Effector memory CD4-positive, alpha-beta T cell (primary cell): ENCODE measurements around the gene ARID1A.
"Not testable (repeated sequence)": the region's sequence is repeated elsewhere in the genome, so short reads cannot be mapped to it uniquely, and the experiment has no call there.

Experiments
- DNase-seq, 3 donors: peaks; one replicate each; pipeline ENCODE4 v3.0.0-alpha.2; 2020
- H3K27ac ChIP-seq: 2 replicates; pipeline ENCODE4 v1.7.0; 2013; ENCODE audit warnings: mild to moderate bottlenecking, low read length, moderate library complexity; ENCODE audit not compliant: insufficient read depth, poor library complexity, severe bottlenecking
- H3K27me3 ChIP-seq: replicated peaks from 2 replicates; pipeline ENCODE4 v1.7.0; 2013; ENCODE audit warnings: mild to moderate bottlenecking, low read length; ENCODE audit not compliant: insufficient read depth, control insufficient read depth, poor library complexity, severe bottlenecking
- H3K36me3 ChIP-seq: 2 replicates; pipeline ENCODE4 v1.7.0; 2013; ENCODE audit warnings: mild to moderate bottlenecking, low read length, moderate library complexity; ENCODE audit not compliant: control insufficient read depth, insufficient read depth
- H3K4me1 ChIP-seq: 2 replicates; pipeline ENCODE4 v1.7.0; 2013; ENCODE audit warnings: low read length, mild to moderate bottlenecking; ENCODE audit not compliant: control insufficient read depth, insufficient read depth, poor library complexity, severe bottlenecking
- H3K4me3 ChIP-seq: 2 replicates; pipeline ENCODE4 v1.7.0; 2013; ENCODE audit warnings: low read length, low read depth, mild to moderate bottlenecking; ENCODE audit not compliant: insufficient read depth, poor library complexity, severe bottlenecking
- H3K9me3 ChIP-seq: 2 replicates; pipeline ENCODE4 v1.7.0; 2013; ENCODE audit warnings: mild to moderate bottlenecking, low read length, moderate library complexity; ENCODE audit not compliant: control insufficient read depth

Gene ARID1A

DNA sequence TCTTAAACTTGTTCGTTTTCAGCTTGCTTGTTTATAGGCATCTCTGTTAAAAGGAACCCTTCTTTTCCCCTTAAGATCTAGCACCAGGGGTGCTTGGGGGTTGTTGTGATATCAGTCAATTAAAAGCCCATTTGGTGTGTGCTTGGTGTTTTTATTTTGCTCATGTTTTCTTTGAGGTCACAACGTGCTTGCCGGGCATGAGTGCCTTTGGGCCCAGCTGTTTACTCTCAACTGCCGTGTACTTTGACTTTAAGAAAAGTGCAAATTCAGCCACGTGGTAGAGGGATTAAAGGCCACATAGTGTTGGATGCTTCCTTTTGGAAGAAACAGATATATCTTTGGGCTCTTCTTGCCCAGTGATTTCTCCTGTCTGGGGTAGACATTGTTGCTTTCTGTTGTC is 10.5 kb downstream of the ARID1A start:
- Histone ChIP-seq H3K4me1 (peaks cover 46% of the 10 kb centered on the region), H3K9me3 (no peaks in the 10 kb centered on the region), H3K36me3 (peaks cover 10% of the 10 kb centered on the region)

DNA sequence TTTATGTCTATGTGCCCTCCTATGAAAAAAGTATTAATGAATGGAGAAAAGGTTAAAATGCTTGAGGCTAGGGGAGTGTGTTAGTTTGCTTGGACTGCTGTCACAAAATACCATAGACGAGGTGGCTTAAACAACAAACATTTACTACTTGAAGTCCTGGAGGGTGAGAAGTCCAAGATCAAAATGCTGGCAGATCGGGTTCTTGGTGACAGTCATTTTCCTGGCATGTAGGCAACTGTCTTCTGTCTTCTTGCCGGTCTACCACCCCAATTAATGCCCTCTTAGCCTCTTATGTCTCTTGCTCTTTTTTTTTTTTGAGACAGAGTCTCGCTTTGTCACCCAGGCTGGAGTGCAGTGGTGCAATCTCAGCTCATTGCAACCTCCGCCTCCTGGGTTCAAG is 15.0 kb downstream of the ARID1A start:
- H3K27ac ChIP-seq: no peak overlapping the region
- H3K9me3 ChIP-seq: no peaks in the 10 kb centered on the region
- H3K4me3 ChIP-seq: no peak overlapping the region
- no peak for DNase-seq
- no peaks in the 10 kb centered on the region for H3K27me3 ChIP-seq
- H3K36me3 ChIP-seq: peaks cover 8% of the 10 kb centered on the region
- peaks cover 26% of the 10 kb centered on the region for H3K4me1 ChIP-seq

More for the DNA sequence above, 10.5 kb downstream of the ARID1A start:
- no peak overlapping the region for H3K4me3 ChIP-seq
- H3K27ac ChIP-seq: no peak overlapping the region
- no peaks in the 10 kb centered on the region for H3K27me3 ChIP-seq
- DNase-seq: no peak

DNA sequence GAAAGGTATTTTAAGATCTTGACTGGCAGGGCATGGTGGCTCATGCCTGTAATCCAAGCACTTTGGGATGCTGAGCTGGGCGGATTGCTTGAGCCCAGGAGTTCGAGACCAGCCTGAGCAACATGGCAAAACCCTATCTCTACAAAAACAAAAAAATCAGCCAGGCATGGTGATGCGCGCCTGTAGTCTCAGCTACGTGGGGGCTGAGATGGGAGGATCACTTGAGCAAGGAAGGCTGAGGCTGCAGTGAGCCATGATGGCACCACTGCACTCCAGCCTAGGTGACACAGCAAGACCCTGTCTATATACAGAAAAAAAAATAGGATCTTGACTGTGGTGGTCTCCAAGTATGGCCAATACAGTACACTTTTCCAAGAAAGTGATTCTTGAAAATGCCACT is 16.0 kb downstream of the ARID1A start:
- peaks cover 19% of the 10 kb centered on the region for H3K4me1 ChIP-seq
- no peak overlapping the region for H3K4me3 ChIP-seq
- no peaks in the 10 kb centered on the region for H3K9me3 ChIP-seq
- no peak overlapping the region for H3K27ac ChIP-seq
- H3K27me3 ChIP-seq: no peaks in the 10 kb centered on the region
- peaks cover 8% of the 10 kb centered on the region for H3K36me3 ChIP-seq
- DNase-seq: no peak

DNA sequence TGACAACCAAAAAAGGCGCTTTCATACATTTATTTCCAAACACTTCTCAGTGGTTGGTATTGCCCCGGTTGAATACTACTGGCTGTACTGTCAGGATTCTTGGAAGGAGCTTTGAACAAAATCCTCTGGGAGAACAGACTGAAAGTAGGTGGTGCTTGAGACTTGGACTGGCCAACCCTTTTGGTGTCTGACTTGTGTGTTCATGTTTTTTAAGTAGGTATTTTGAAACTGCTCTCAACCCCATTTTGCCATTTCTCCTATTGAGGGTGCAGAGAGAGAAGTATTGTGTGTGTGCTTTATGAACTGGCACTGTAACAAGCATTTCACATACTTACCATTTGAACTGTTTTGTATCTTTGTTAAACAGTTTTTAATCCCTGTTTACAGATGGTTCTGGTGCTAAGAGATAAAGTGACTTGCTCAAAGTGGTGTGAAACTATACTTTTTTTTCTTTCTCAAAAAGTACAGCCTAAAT is 21.2 kb downstream of the ARID1A start:
- Histone ChIP-seq H3K4me1 (peaks cover 27% of the 10 kb centered on the region), H3K27me3 (no peaks in the 10 kb centered on the region), H3K4me3 (no peak overlapping the region), H3K9me3 (no peaks in the 10 kb centered on the region), H3K27ac (no peak overlapping the region), H3K36me3 (no peaks in the 10 kb centered on the region)
- DNase-seq: no peak

DNA sequence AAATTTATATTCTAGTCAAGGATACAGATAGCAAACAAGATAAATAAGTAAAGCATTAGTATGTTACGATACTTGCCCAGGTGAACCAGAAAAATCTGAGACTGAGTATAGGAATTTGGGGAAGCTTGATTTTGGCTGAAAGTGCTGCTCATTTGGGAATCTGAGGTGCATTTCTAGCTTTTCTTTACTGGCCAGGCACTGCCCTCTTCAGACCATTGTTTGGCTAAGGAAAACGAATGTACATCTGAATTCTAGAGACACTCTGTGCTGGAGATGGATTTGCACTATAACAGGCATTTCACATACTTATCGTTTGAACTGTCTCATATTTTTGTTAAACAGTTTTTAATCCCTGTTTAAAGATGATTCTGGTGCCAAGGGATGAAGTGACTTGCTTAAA is 23.4 kb downstream of the ARID1A start:
- DNase-seq: no peak
- no peaks in the 10 kb centered on the region for H3K36me3 ChIP-seq
- H3K4me3 ChIP-seq: no peak overlapping the region
- H3K4me1 ChIP-seq: peaks cover 37% of the 10 kb centered on the region
- no peak overlapping the region for H3K27ac ChIP-seq
- H3K27me3 ChIP-seq: no peaks in the 10 kb centered on the region
- H3K9me3 ChIP-seq: no peaks in the 10 kb centered on the region

DNA sequence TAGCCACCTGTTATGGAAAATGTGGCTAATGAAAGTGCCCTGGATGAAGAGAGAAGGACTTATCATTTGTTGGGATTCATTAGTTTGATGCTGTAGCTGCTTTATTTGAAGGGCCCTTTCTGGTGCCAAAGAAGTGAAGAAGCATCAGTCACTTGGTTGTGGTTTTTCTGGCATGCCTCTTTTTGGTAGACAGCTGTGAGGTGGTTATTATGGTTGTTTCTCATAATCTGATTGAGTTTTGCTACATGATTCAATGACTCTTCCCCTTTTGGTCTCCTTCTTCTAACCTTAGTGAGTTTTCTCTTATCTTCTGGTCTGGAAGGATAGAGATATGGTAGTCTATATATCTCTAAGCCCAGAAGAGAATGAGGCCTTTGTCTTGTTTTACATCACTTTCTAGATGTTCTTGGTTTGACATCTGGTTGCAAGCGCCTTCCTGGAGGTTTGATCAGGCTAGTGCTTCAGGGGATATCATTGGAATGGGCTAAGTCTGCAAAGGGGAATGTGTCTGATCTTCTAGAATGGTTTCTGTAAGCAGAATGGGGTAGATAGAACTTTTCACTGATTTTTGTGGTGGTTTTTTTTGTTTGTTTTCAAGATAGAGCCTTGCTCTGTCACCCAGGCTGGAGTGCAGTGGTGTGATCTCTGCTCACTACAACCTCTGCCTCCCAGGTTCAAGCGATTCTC is 26.0 kb downstream of the ARID1A start:
- no peaks in the 10 kb centered on the region for H3K9me3 ChIP-seq
- H3K36me3 ChIP-seq: no peaks in the 10 kb centered on the region
- H3K27ac ChIP-seq: no peak overlapping the region
- no peak overlapping the region for H3K4me3 ChIP-seq
- H3K4me1 ChIP-seq: peaks cover 52% of the 10 kb centered on the region
- H3K27me3 ChIP-seq: no peaks in the 10 kb centered on the region
- no peak for DNase-seq

DNA sequence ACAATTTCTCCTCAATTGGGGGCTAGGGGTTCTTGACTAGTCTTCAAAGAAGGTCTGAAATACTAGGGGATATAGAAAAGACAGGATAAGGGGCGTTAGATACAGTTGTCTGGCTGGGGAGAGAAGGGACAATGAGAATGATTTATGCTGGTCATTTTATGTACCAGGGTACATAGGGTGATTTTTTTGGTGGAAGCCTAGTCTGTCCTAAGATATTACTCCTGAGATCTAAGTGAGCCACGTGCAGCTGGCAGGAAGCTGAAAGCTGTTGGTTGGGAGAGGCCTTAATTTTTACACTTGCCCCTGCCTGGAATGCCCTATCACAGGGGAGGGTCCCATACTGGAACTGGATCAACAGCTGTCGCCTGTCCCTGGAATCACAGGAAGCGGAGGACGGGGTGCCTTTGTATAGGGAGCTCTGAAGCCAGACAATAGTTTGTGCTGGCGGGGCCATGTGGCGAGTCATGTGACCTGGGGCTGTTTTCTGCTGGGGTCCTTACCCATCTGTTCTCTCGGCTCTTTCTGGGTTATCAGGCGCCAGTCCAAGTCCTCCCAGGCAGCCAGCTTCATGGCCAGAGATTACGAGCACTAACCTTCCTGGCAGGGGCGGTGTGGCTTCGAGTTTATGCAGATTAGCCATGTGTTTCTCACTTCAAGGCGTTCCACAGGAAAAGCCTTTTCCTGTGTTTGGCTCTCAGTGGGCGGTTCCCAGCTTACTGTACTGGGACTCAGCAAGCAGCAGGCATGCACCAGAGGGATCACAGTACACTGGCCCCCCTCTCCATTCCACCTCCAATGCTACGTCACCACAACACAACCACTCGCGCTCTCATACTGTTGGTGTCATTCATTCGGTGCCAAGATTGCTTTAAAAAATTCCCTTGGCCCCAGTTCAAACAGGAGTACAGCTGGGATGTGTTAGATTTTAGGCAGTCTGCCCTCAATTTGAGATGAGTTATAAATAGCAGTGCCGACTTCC is 27.5 kb downstream of the ARID1A start:
- no peaks in the 10 kb centered on the region for H3K9me3 ChIP-seq
- peaks cover 66% of the 10 kb centered on the region for H3K4me1 ChIP-seq
- peak; percentile 37 to 51 (median 48) for DNase-seq
- peak overlapping the region; percentile 45 for H3K27ac ChIP-seq
- H3K4me3 ChIP-seq: peak overlapping the region; percentile 21
- H3K36me3 ChIP-seq: no peaks in the 10 kb centered on the region
- H3K27me3 ChIP-seq: no peaks in the 10 kb centered on the region

DNA sequence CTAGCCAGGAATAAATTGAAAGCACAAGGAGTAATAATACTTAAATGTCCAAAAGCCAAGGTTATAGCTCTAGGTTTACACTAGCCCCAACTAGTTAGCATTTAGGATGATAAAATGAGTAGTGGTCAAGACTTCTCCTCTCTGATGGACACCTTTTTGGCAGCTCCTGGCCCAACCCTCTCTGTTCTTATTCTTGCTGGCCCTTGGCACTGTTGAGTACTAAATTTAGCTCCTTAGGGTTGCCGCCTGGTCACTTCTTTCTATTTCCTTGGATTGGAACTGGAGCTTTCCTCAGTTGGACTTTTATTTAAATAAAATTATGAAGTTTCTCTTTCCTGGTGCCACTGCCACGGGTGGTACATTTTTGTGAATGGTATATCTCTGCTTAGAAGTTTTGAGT is 28.3 kb downstream of the ARID1A start:
- Histone ChIP-seq H3K4me1 (peaks cover 68% of the 10 kb centered on the region), H3K9me3 (no peaks in the 10 kb centered on the region), H3K4me3 (no peak overlapping the region), H3K27ac (peak overlapping the region; percentile 45), H3K36me3 (no peaks in the 10 kb centered on the region), H3K27me3 (no peaks in the 10 kb centered on the region)
- DNase-seq: no peak

DNA sequence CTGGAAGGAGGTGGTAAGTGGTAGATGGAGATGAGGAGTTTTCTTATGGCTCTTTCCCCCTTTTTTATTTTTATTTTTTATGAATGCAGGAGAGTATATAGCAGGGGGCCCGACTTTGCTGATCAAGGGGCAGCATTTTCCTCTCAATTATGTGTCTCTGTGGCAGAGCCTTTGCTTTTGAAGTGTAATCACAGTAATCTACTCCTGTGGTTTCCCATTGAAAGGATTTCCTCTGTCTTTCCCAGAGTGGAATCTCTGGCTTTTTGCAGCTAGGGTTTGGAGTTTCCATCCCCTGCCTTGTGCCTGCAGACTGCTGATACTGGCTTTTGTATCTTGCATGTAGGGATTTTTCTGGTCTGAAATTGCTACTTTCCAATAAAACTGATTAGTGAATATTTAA is 29.1 kb downstream of the ARID1A start:
- Histone ChIP-seq H3K27me3 (no peaks in the 10 kb centered on the region), H3K36me3 (peaks cover 6% of the 10 kb centered on the region), H3K27ac (peak overlapping the region; percentile 21), H3K4me1 (peaks cover 66% of the 10 kb centered on the region), H3K4me3 (no peak overlapping the region), H3K9me3 (no peaks in the 10 kb centered on the region)
- DNase-seq: no peak

DNA sequence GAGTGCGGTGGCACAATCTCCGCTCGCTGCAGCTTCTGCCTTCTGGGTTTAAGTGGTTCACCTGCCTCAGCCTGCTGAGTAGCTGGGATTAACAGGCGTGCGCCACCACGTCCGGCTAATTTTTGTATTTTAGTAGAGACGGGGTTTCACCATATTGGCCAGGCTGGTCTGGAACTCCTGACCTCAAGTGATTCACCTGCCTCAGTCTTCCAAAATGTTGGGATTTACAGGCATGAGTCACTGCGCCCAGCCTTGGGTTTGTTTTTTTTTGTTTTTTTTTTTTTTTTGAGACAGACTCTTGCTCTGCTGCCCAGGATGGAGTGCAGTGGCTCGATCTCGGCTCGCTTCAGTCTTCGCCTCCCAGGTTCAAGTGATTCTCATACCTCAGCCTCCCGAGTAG is 30.1 kb downstream of the ARID1A start:
- not testable (repeated sequence) for H3K27me3 ChIP-seq, H3K9me3 ChIP-seq, H3K27ac ChIP-seq, H3K4me3 ChIP-seq, DNase-seq
- H3K4me1 ChIP-seq: peaks cover 62% of the 10 kb centered on the region
- H3K36me3 ChIP-seq: peaks cover 16% of the 10 kb centered on the region
